SK-N-SH (cell line): ENCODE results near the gene POLA1. TPM values are rescaled to one million over a fixed set of nuclear protein-coding genes. Genes with fewer than 3 reads are reported as not detected.
"Not testable (repeated sequence)": the region's sequence is repeated elsewhere in the genome, so short reads cannot be mapped to it uniquely, and the experiment has no call there.

ENCODE experiments used
- CTCF ChIA-PET: fragments of 300-600, 350-600 bp; formaldehyde crosslinking; extraction: SDS; loops from one replicate; lab custom pipeline; 2021; lab: Yijun Ruan, JAX
- POLR2A ChIA-PET: fragments of 350-600 bp; sonication (Branson Sonifier 250); formaldehyde crosslinking; extraction: SDS; loops from one replicate; lab custom pipeline; 2020; ENCODE audit warnings: antibody characterized with exemption, inconsistent platforms; lab: Yijun Ruan, JAX
- DNase-seq: peaks from one replicate; pipeline ENCODE4 v3.0.0; 2012
- H2AFZ ChIP-seq: fragments of 200-600 bp; sonication (generic); 2 replicates; pipeline ENCODE4 v1.8.1; 2016; ENCODE audit warnings: antibody characterized with exemption, mild to moderate bottlenecking, low read depth
- H3F3A ChIP-seq: fragments of 200-600 bp; sonication (generic); replicated peaks from 2 replicates; pipeline ENCODE3; 2016; ENCODE audit warnings: antibody characterized with exemption, mild to moderate bottlenecking; ENCODE audit not compliant: insufficient read depth
- H3K27ac ChIP-seq, 2 experiments: fragments of 200-500 bp in 1 of 2; fragments of 200-600 bp in 1 of 2; sonication (Bioruptor generic) in 1 of 2; sonication (generic), shearing (Covaris generic) in 1 of 2; 2 replicates each; pipeline versions ENCODE4 v1.5.1 to v1.6.1; 2014 to 2016; ENCODE audit warnings: low read depth in 2 of 2, inconsistent platforms in 1 of 2, low read length in 1 of 2, mild to moderate bottlenecking in 1 of 2, mixed read lengths in 1 of 2
- H3K27me3 ChIP-seq: fragments of 200-600 bp; sonication (generic), shearing (Covaris generic); 2 replicates; pipeline ENCODE4 v1.6.1; 2016; ENCODE audit warnings: mixed run types; ENCODE audit not compliant: insufficient read depth
- H3K36me3 ChIP-seq, 2 experiments: fragments of 200-500 bp in 1 of 2; fragments of 200-600 bp in 1 of 2; sonication (Bioruptor generic) in 1 of 2; sonication (generic) in 1 of 2; replicated peaks in 1 of 2; 2 replicates each; pipeline versions ENCODE3 to v1.5.1; 2014 to 2016; ENCODE audit warnings: low read length in 1 of 2, mild to moderate bottlenecking in 1 of 2; ENCODE audit not compliant: insufficient read depth in 2 of 2, control insufficient read depth in 1 of 2
- H3K4me1 ChIP-seq, 2 experiments: fragments of 200-500 bp in 1 of 2; fragments of 200-600 bp in 1 of 2; sonication (Bioruptor generic) in 1 of 2; sonication (generic), shearing (Covaris generic) in 1 of 2; 2 replicates each; pipeline versions ENCODE4 v1.5.1 to v1.6.1; 2014 to 2016; ENCODE audit warnings: low read depth in 1 of 2, low read length in 1 of 2, mixed run types in 1 of 2; ENCODE audit not compliant: insufficient read depth in 2 of 2, control insufficient read depth in 1 of 2
- H3K4me2 ChIP-seq: fragments of 200-600 bp; sonication (generic), shearing (Covaris generic); 2 replicates; pipeline ENCODE4 v1.6.1; 2017; ENCODE audit warnings: mixed run types
- H3K4me3 ChIP-seq, 2 experiments: fragments of 200-500 bp in 1 of 2; fragments of 200-600 bp in 1 of 2; sonication (Bioruptor generic) in 1 of 2; sonication (generic), shearing (Covaris generic) in 1 of 2; 2 replicates each; pipeline versions ENCODE4 v1.5.1 to v1.8.1; 2014 to 2016; ENCODE audit warnings: low read depth in 2 of 2, inconsistent platforms in 1 of 2, low read length in 1 of 2, mild to moderate bottlenecking in 1 of 2, mixed read lengths in 1 of 2, moderate library complexity in 1 of 2
- H3K79me2 ChIP-seq: fragments of 200-600 bp; sonication (generic); 2 replicates; pipeline ENCODE4 v1.8.1; 2017; ENCODE audit warnings: mild to moderate bottlenecking; ENCODE audit not compliant: insufficient read depth
- H3K9ac ChIP-seq: fragments of 200-600 bp; sonication (generic); 2 replicates; pipeline ENCODE4 v1.6.1; 2017; ENCODE audit warnings: mixed run types
- H3K9me2 ChIP-seq: fragments of 200-600 bp; sonication (generic); 2 replicates; pipeline ENCODE4 v1.6.1; 2017; ENCODE audit warnings: mixed run types
- H3K9me3 ChIP-seq: fragments of 200-600 bp; sonication (generic); 2 replicates; pipeline ENCODE4 v1.6.1; 2017; ENCODE audit warnings: mixed run types, mild to moderate bottlenecking, moderate library complexity
- H4K20me1 ChIP-seq: fragments of 200-600 bp; sonication (generic); 2 replicates; pipeline ENCODE4 v1.6.1; 2017; ENCODE audit warnings: mild to moderate bottlenecking, mixed run types; ENCODE audit not compliant: insufficient read depth
- CHD2 ChIP-seq: fragments of 150-350 bp; IDR thresholded peaks from 2 replicates; pipeline ENCODE4 v1.6.1; 2018; ENCODE audit warnings: low read length; ENCODE audit not compliant: partially characterized antibody
- ELF1 ChIP-seq: IDR thresholded peaks from 2 replicates; pipeline ENCODE4 v1.4.0; 2012
- EZH2phosphoT487 ChIP-seq: fragments of 200-600 bp; sonication (generic); IDR thresholded peaks from 2 replicates; pipeline ENCODE4 v1.6.1; 2017; ENCODE audit warnings: low read depth, mixed run types, mild to moderate bottlenecking, antibody characterized with exemption, moderate library complexity, borderline replicate concordance
- FOXM1 ChIP-seq: IDR thresholded peaks from 2 replicates; pipeline ENCODE4 v1.4.0; 2012; ENCODE audit warnings: low read depth, mild to moderate bottlenecking
- GATA2 ChIP-seq: sonication (generic); formaldehyde crosslinking; IDR thresholded peaks from 2 replicates; pipeline ENCODE4 v1.5.0; 2020; ENCODE audit warnings: mild to moderate bottlenecking, missing genetic modification reagents
- JUND ChIP-seq: IDR thresholded peaks from 2 replicates; pipeline ENCODE4 v1.4.0; 2012
- MEF2A ChIP-seq: IDR thresholded peaks from 2 replicates; pipeline ENCODE4 v1.4.0; 2012; ENCODE audit warnings: low read depth, borderline replicate concordance
- NRF1 ChIP-seq: IDR thresholded peaks from 2 replicates; pipeline ENCODE4 v1.6.1; 2012; ENCODE audit warnings: low read depth, mild to moderate bottlenecking, low read length
- POLR2AphosphoS5 ChIP-seq: IDR thresholded peaks from 2 replicates; pipeline ENCODE4 v1.6.1; 2012; ENCODE audit warnings: low read depth, low read length
- RAD21 ChIP-seq: IDR thresholded peaks from 2 replicates; pipeline ENCODE4 v1.6.1; 2012; ENCODE audit warnings: mild to moderate bottlenecking, low read length
- RCOR1 ChIP-seq: fragments of 150-350 bp; IDR thresholded peaks from 2 replicates; pipeline ENCODE4 v1.6.1; 2017; ENCODE audit warnings: antibody characterized with exemption, low read length
- RFX5 ChIP-seq: IDR thresholded peaks from 2 replicates; pipeline ENCODE4 v1.6.1; 2012; ENCODE audit warnings: mild to moderate bottlenecking, improper control_type of control experiment, low read length
- RXRA ChIP-seq: IDR thresholded peaks from 2 replicates; pipeline ENCODE4 v1.4.0; 2012; ENCODE audit warnings: low read depth, mild to moderate bottlenecking, borderline replicate concordance
- SIN3A ChIP-seq: IDR thresholded peaks from 2 replicates; pipeline ENCODE4 v1.6.1; 2012; ENCODE audit warnings: low read depth, mild to moderate bottlenecking, low read length, moderate library complexity, borderline replicate concordance
- YY1 ChIP-seq: IDR thresholded peaks from 2 replicates; pipeline ENCODE4 v1.4.0; 2012; ENCODE audit warnings: low read depth, mild to moderate bottlenecking
- WGBS: methylation state at CpG from one replicate; pipeline ENCODE4 v1.1.6; 2017; ENCODE audit warnings: low lambda C conversion rate; 5-methylcytosine and 5-hydroxymethylcytosine counted together
- polyA plus RNA-seq, 3 experiments: library from polyadenylated mRNA; depleted of rRNA; stranded (reverse); fragments of >200 nt; gene quantifications; 2 replicates each; pipeline ENCODE4 v1.2.3, GENCODE V29; 2012
- TF ChIP-seq, protein P1 (sequence below): IDR thresholded peaks from 2 replicates; pipeline ENCODE4 v1.4.0; 2012; ENCODE audit warnings: low read depth, borderline replicate concordance
- TF ChIP-seq, protein P2 (sequence below): IDR thresholded peaks from 2 replicates; pipeline ENCODE4 v1.4.0; 2012; ENCODE audit warnings: low read depth

Gene POLA1
- polyA plus RNA-seq, 1 of the 3 experiments (the other 2 are of a cell fraction) = 2.8 TPM

DNA sequence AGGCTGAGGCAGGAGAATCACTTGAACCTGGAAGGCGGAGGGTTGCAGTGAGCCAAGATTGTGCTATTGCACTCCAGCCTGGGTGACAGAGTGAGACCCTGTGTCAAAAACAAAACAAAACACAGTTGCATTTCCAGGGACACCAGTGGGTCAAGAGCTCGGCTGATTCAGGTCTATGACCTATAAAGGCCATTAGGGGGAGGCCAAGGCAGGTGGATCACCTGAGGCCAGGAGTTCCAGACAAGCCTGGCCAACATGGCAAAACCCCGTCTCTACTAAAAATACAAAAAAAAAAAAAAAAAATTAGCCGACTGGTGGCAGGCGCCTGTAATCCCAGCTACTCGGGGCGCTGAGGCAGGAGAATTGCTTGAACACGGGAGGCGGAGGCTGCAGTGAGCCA lies 38.0 kb upstream of the POLA1 start:
- H3K36me3 ChIP-seq, POLR2A ChIA-PET, H4K20me1 ChIP-seq, H2AFZ ChIP-seq, H3K9me2 ChIP-seq, H3F3A ChIP-seq, H3K9me3 ChIP-seq, H3K27ac ChIP-seq, H3K27me3 ChIP-seq, H3K4me3 ChIP-seq, H3K4me1 ChIP-seq, DNase-seq, H3K9ac ChIP-seq, H3K4me2 ChIP-seq, H3K79me2 ChIP-seq: not testable (repeated sequence)
- WGBS = 57% methylated on average over 9 of the region's 9 CpGs
- CTCF ChIA-PET = interaction anchor here (1.8 kb wide), 1 partner anchor 21 kb away, joined by 7 read pairs; no protein-coding TSS in a partner anchor

DNA sequence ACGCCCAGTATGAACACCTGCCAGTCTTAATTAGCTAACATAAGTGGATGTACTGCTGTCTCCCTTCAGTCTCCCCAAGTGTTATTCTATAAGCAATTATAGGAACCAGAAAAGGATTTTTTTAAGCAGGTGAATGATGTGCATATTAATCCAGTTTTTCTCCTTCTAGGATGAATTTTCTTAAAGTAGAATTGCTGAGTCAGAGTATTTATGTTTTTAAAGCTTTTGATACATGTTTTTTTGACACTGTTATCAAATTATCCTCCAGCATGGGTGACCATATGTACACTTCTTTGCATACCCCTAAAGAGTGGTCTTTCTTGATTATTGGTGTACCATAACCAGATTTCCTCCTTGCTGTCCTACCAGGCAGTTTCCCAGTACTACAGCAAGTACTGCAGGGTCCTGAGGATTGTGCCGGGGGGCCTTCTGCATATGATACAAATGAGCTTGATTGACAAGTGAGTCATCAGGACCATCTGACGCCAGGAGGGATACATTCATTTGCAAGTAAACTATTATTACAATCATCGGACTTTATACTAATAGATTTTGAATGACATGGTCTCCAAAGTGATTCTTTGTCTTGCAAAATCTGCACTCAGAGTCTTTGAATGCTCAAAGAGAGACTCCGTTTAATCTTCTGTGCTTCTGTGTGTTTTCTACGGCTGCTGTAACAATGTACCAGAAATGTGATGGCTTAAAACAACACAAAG lies 35.9 kb upstream of the POLA1 start:
- Histone ChIP-seq H3K36me3 (no peaks in the 10 kb centered on the region), H3K27me3 (no peaks in the 10 kb centered on the region), H3F3A (no peaks in the 10 kb centered on the region), H3K4me1 (no peaks in the 10 kb centered on the region), H3K4me3 (no peak overlapping the region), H2AFZ (no peak overlapping the region), H3K79me2 (no peaks in the 10 kb centered on the region), H3K4me2 (no peak overlapping the region)
- no peak for DNase-seq
- ChIA-PET POLR2A (no interaction called here), CTCF (no interaction called here)
- WGBS = 32% methylated on average over 6 of the region's 6 CpGs
- TF ChIP-seq RAD21 = no peak
- TF ChIP-seq SIN3A = no peak
- TF ChIP-seq CHD2 = no peak
- no peak for TF ChIP-seq RFX5
- TF ChIP-seq, all 33 proteins: peak for 0
- Histone ChIP-seq H3K27ac (no peak overlapping the region), H4K20me1 (no peaks in the 10 kb centered on the region), H3K9ac (no peak overlapping the region), H3K9me2 (no peaks in the 10 kb centered on the region), H3K9me3 (no peaks in the 10 kb centered on the region)

DNA sequence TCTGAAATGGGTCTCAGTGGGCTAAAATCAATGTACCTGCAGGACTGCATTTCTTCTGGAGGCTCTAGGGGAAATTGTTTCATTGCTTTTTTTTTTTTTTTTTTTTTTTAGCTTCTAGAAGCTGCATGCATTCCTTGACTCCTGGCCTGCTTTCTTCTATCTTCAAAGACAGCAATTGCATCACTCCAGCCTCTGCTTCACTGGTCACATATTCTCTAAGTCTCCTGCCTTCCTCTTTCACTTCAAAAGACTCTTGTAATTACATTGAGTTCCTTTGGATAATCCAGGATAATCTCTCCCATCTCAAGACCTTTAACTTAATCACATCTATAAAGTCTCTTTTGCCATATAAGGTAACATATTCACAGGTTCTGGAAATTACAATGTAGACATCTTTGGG lies 35.3 kb upstream of the POLA1 start:
- H3F3A ChIP-seq = no peaks in the 10 kb centered on the region
- no peak for DNase-seq
- no peaks in the 10 kb centered on the region for H3K9me2 ChIP-seq
- no peaks in the 10 kb centered on the region for H3K36me3 ChIP-seq
- H3K4me2 ChIP-seq = no peak overlapping the region
- no peaks in the 10 kb centered on the region for H3K9me3 ChIP-seq
- H3K27me3 ChIP-seq = no peaks in the 10 kb centered on the region
- H4K20me1 ChIP-seq = no peaks in the 10 kb centered on the region
- no peaks in the 10 kb centered on the region for H3K79me2 ChIP-seq
- H3K4me1 ChIP-seq = no peaks in the 10 kb centered on the region
- H3K27ac ChIP-seq = no peak overlapping the region
- TF ChIP-seq RXRA (no peak), POLR2AphosphoS5 (no peak), MEF2A (no peak), RAD21 (no peak), JUND (no peak), RFX5 (no peak), NRF1 (no peak), ELF1 (no peak), FOXM1 (no peak), SIN3A (no peak), YY1 (no peak), GATA2 (CRISPR knock-in tag) (no peak), EZH2phosphoT487 (no peak), RCOR1 (no peak)
- TF ChIP-seq, protein P1, sequence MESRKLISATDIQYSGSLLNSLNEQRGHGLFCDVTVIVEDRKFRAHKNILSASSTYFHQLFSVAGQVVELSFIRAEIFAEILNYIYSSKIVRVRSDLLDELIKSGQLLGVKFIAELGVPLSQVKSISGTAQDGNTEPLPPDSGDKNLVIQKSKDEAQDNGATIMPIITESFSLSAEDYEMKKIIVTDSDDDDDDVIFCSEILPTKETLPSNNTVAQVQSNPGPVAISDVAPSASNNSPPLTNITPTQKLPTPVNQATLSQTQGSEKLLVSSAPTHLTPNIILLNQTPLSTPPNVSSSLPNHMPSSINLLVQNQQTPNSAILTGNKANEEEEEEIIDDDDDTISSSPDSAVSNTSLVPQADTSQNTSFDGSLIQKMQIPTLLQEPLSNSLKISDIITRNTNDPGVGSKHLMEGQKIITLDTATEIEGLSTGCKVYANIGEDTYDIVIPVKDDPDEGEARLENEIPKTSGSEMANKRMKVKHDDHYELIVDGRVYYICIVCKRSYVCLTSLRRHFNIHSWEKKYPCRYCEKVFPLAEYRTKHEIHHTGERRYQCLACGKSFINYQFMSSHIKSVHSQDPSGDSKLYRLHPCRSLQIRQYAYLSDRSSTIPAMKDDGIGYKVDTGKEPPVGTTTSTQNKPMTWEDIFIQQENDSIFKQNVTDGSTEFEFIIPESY = no peak
- TF ChIP-seq, protein P2, sequence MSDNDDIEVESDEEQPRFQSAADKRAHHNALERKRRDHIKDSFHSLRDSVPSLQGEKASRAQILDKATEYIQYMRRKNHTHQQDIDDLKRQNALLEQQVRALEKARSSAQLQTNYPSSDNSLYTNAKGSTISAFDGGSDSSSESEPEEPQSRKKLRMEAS = no peak
- ChIA-PET POLR2A (no interaction called here), CTCF (no interaction called here)
- no peak overlapping the region for H3K9ac ChIP-seq
- H3K4me3 ChIP-seq = no peak overlapping the region
- no peak overlapping the region for H2AFZ ChIP-seq
